Osteoblast (primary cell): ENCODE results near the gene ASB4. TPM values are rescaled to one million over a fixed set of nuclear protein-coding genes. Genes with fewer than 3 reads are reported as not detected.

Experiments used
- DNase-seq: peaks from one replicate; pipeline ENCODE4 v3.0.0; 2011; ENCODE audit warnings: low spot score, mixed read lengths; ENCODE audit not compliant: insufficient read length; ENCODE audit errors: missing footprints
- H2AFZ ChIP-seq: 2 replicates; pipeline ENCODE4 v1.6.0; 2011; ENCODE audit warnings: mild to moderate bottlenecking, low read length
- H3K27ac ChIP-seq: 2 replicates; pipeline ENCODE4 v1.5.1; 2011; ENCODE audit warnings: mild to moderate bottlenecking, low read depth, low read length, moderate library complexity
- H3K27me3 ChIP-seq: 2 replicates; pipeline ENCODE4 v1.6.0; 2012; ENCODE audit warnings: mild to moderate bottlenecking, control low read depth, inconsistent platforms, low read length, moderate library complexity; ENCODE audit not compliant: insufficient read depth
- H3K36me3 ChIP-seq: 2 replicates; pipeline ENCODE4 v1.5.1; 2011; ENCODE audit warnings: mild to moderate bottlenecking, low read length, control low read depth, moderate library complexity; ENCODE audit not compliant: insufficient read depth
- H3K4me1 ChIP-seq: 2 replicates; pipeline ENCODE4 v1.5.1; 2011; ENCODE audit warnings: mild to moderate bottlenecking, low read length, control low read depth, moderate library complexity; ENCODE audit not compliant: insufficient read depth
- H3K4me2 ChIP-seq: 2 replicates; pipeline ENCODE4 v1.6.0; 2011; ENCODE audit warnings: mild to moderate bottlenecking, low read length; ENCODE audit not compliant: insufficient read depth
- H3K4me3 ChIP-seq: fragments of 200-600 bp; sonication (generic); 3 replicates; pipeline ENCODE4 v1.5.1; 2012; ENCODE audit warnings: mild to moderate bottlenecking, low read length, inconsistent platforms; ENCODE audit not compliant: insufficient read depth
- H3K79me2 ChIP-seq: 2 replicates; pipeline ENCODE4 v1.6.0; 2012; ENCODE audit warnings: mild to moderate bottlenecking, low read length, control low read depth, inconsistent platforms; ENCODE audit not compliant: insufficient read depth
- H3K9me3 ChIP-seq: 2 replicates; pipeline ENCODE4 v1.5.1; 2011; ENCODE audit warnings: low read depth, low read length, control low read depth
- H4K20me1 ChIP-seq: 2 replicates; pipeline ENCODE4 v1.6.0; 2012; ENCODE audit warnings: mild to moderate bottlenecking, low read length, control low read depth; ENCODE audit not compliant: insufficient read depth
- CTCF ChIP-seq: IDR thresholded peaks from 2 replicates; pipeline ENCODE4 v1.5.1; 2011; ENCODE audit warnings: mild to moderate bottlenecking, low read depth, low read length, moderate library complexity; ENCODE audit errors: extremely low read depth
- total RNA-seq: library from RNA; depleted of rRNA; stranded (reverse); fragments of >200 nt; gene quantifications from 2 replicates; pipeline ENCODE4 v1.2.3, GENCODE V29; 2012

ASB4 gene
- total RNA-seq, 1 donor = not detected

- Histone ChIP-seq H2AFZ (no peak overlapping the region), H4K20me1 (no peaks in the 10 kb centered on the region)
These were observed 14.7 kb upstream of the ASB4 start for GRCh38 chr7:95471071-95471470.

GRCh38 chr7:95472581-95473161, 13.1 kb upstream of the ASB4 start:
- Histone ChIP-seq H3K4me3 (no peak overlapping the region), H3K27me3 (no peaks in the 10 kb centered on the region), H3K79me2 (no peaks in the 10 kb centered on the region), H3K9me3 (no peaks in the 10 kb centered on the region), H3K4me1 (peaks cover 14% of the 10 kb centered on the region), H3K36me3 (no peaks in the 10 kb centered on the region), H4K20me1 (no peaks in the 10 kb centered on the region), H3K27ac (no peak overlapping the region), H2AFZ (peak overlapping the region; percentile 13), H3K4me2 (peak overlapping the region; percentile 50)
- DNase-seq = peak; percentile 78
- no peak for TF ChIP-seq CTCF

More at GRCh38 chr7:95471071-95471470, 14.7 kb upstream of the ASB4 start:
- no peaks in the 10 kb centered on the region for H3K9me3 ChIP-seq
- H3K27ac ChIP-seq = no peak overlapping the region
- TF ChIP-seq CTCF = no peak
- no peaks in the 10 kb centered on the region for H3K79me2 ChIP-seq
- no peak overlapping the region for H3K4me2 ChIP-seq
- no peak overlapping the region for H3K4me3 ChIP-seq
- H3K4me1 ChIP-seq = peaks cover 14% of the 10 kb centered on the region
- H3K36me3 ChIP-seq = no peaks in the 10 kb centered on the region
- no peaks in the 10 kb centered on the region for H3K27me3 ChIP-seq
- no peak for DNase-seq

GRCh38 chr7:95473276-95473985, 12.3 kb upstream of the ASB4 start:
- H3K36me3 ChIP-seq = no peaks in the 10 kb centered on the region
- no peak overlapping the region for H3K4me2 ChIP-seq
- DNase-seq = no peak
- TF ChIP-seq CTCF = no peak
- H3K9me3 ChIP-seq = no peaks in the 10 kb centered on the region
- no peaks in the 10 kb centered on the region for H4K20me1 ChIP-seq
- H3K4me1 ChIP-seq = peaks cover 14% of the 10 kb centered on the region
- no peak overlapping the region for H3K4me3 ChIP-seq
- no peaks in the 10 kb centered on the region for H3K27me3 ChIP-seq
- H3K27ac ChIP-seq = no peak overlapping the region
- no peaks in the 10 kb centered on the region for H3K79me2 ChIP-seq
- H2AFZ ChIP-seq = no peak overlapping the region

- no peaks in the 10 kb centered on the region for H3K79me2 ChIP-seq
- H3K36me3 ChIP-seq = no peaks in the 10 kb centered on the region
- no peak overlapping the region for H3K4me3 ChIP-seq
- H4K20me1 ChIP-seq = no peaks in the 10 kb centered on the region
- H2AFZ ChIP-seq = no peak overlapping the region
- H3K4me2 ChIP-seq = no peak overlapping the region
- no peak for TF ChIP-seq CTCF
- no peaks in the 10 kb centered on the region for H3K9me3 ChIP-seq
- H3K27ac ChIP-seq = no peak overlapping the region
- peaks cover 9% of the 10 kb centered on the region for H3K4me1 ChIP-seq
- H3K27me3 ChIP-seq = no peaks in the 10 kb centered on the region
- DNase-seq = no peak
These were observed 9.5 kb upstream of the ASB4 start for GRCh38 chr7:95476072-95476847.
